Activated CD4-positive, alpha-beta T cell treated with anti-CD3 and anti-CD28 coated beads, Interleukin-2, Interleukin-4, amounts not matched to agents 100 ng/mL and 50 ng/mL, durations not matched to agents 16 hours and 8 hours (primary cell): ENCODE measurements around the gene LGALS16.
A peak's percentile ranks its signal among the peaks of the same experiment; 100 is the strongest.
"Not testable (repeated sequence)": the region's sequence is repeated elsewhere in the genome, so short reads cannot be mapped to it uniquely, and the experiment has no call there.

Source experiments
- DNase-seq: peaks from one replicate; pipeline ENCODE4 v3.0.0-alpha.2; 2020; ENCODE audit warnings: low spot score

The LGALS16 gene

GRCh38 chr19:39677961-39678889 lies 22.5 kb downstream of the LGALS16 start:
- peak; percentile 30 for DNase-seq

- DNase-seq = peak; percentile 74
Observed at GRCh38 chr19:39679056-39679790, 23.5 kb downstream of the LGALS16 start.

- DNase-seq = peak; percentile 24
Observed at GRCh38 chr19:39679791-39680168, 24.1 kb downstream of the LGALS16 start.

- no peak for DNase-seq
Observed at GRCh38 chr19:39680593-39680992, 24.9 kb downstream of the LGALS16 start.

GRCh38 chr19:39681416-39681815 lies 25.7 kb downstream of the LGALS16 start:
- DNase-seq = no peak

- DNase-seq = no peak
Observed at GRCh38 chr19:39684267-39684666, 28.6 kb downstream of the LGALS16 start.

- no peak for DNase-seq
Observed at GRCh38 chr19:39686739-39687138, 31.0 kb downstream of the LGALS16 start.

- not testable (repeated sequence) for DNase-seq
Observed at GRCh38 chr19:39688637-39689036, 32.9 kb downstream of the LGALS16 start.

GRCh38 chr19:39692166-39692565 lies 36.5 kb downstream of the LGALS16 start:
- DNase-seq = no peak

- no peak for DNase-seq
Observed at GRCh38 chr19:39692822-39693221, 37.1 kb downstream of the LGALS16 start.

- DNase-seq = no peak
Observed at GRCh38 chr19:39695759-39696158, 40.0 kb downstream of the LGALS16 start.

GRCh38 chr19:39696387-39696786 lies 40.7 kb downstream of the LGALS16 start:
- DNase-seq = no peak

- no peak for DNase-seq
Observed at GRCh38 chr19:39698535-39698934, 42.8 kb downstream of the LGALS16 start.

GRCh38 chr19:39701291-39701690 lies 45.6 kb downstream of the LGALS16 start:
- no peak for DNase-seq

GRCh38 chr19:39704181-39705044 lies 48.7 kb downstream of the LGALS16 start, which contains the start of gene LGALS14:
Gene LGALS14, plus strand, starts transcription at chr19:39704481. Its CDS starts 48 bp downstream, at chr19:39704529.
- DNase-seq = no peak

- peak; percentile 24 for DNase-seq
Observed at GRCh38 chr19:39705578-39706188, 50.0 kb downstream of the LGALS16 start.

GRCh38 chr19:39708594-39708993 lies 52.9 kb downstream of the LGALS16 start:
- DNase-seq = no peak

- no peak for DNase-seq
Observed at GRCh38 chr19:39709026-39709872, 53.5 kb downstream of the LGALS16 start.
